HG02981 (cell line): ENCODE data around the gene RGS12.

Experiments used
- ATAC-seq: cut with Tn5 transposase; IDR thresholded peaks from one replicate; pipeline ENCODE4 v1.9.1; 2021; ENCODE audit warnings: mild to moderate bottlenecking, moderate library complexity; ENCODE audit not compliant: unreplicated experiment

The RGS12 gene

GRCh38 chr4:3328814-3329663, 36.2 kb downstream of the RGS12 start:
- no peak for ATAC-seq

- ATAC-seq = no peak
Observed at GRCh38 chr4:3329887-3330286, 37.1 kb downstream of the RGS12 start.

GRCh38 chr4:3330707-3331106, 37.9 kb downstream of the RGS12 start:
- ATAC-seq = no peak

- no peak for ATAC-seq
Observed at GRCh38 chr4:3331511-3332394, 38.9 kb downstream of the RGS12 start.

- no peak for ATAC-seq
Observed at GRCh38 chr4:3332498-3332897, 39.7 kb downstream of the RGS12 start.

GRCh38 chr4:3334316-3334715, 41.5 kb downstream of the RGS12 start:
- no peak for ATAC-seq

- ATAC-seq = no peak
Observed at GRCh38 chr4:3335385-3335784, 42.6 kb downstream of the RGS12 start.

- no peak for ATAC-seq
Observed at GRCh38 chr4:3335982-3336381, 43.2 kb downstream of the RGS12 start.

GRCh38 chr4:3336382-3337356, 43.8 kb downstream of the RGS12 start:
- ATAC-seq = no peak

- ATAC-seq = no peak
Observed at GRCh38 chr4:3337357-3337732, 44.5 kb downstream of the RGS12 start.

- no peak for ATAC-seq
Observed at GRCh38 chr4:3337811-3338210, 45.0 kb downstream of the RGS12 start.

- no peak for ATAC-seq
Observed at GRCh38 chr4:3338321-3338838, 45.6 kb downstream of the RGS12 start.

- no peak for ATAC-seq
Observed at GRCh38 chr4:3338976-3339531, 46.2 kb downstream of the RGS12 start.

- no peak for ATAC-seq
Observed at GRCh38 chr4:3339577-3339976, 46.8 kb downstream of the RGS12 start.

- ATAC-seq = no peak
Observed at GRCh38 chr4:3340038-3340699, 47.3 kb downstream of the RGS12 start.

GRCh38 chr4:3340700-3341083, 47.9 kb downstream of the RGS12 start:
- ATAC-seq = no peak

GRCh38 chr4:3341760-3342159, 48.9 kb downstream of the RGS12 start:
- no peak for ATAC-seq

- ATAC-seq = no peak
Observed at GRCh38 chr4:3342182-3342854, 49.5 kb downstream of the RGS12 start.
